H9 (cell line): ENCODE data around the gene RASAL1. TPM values are rescaled to one million over a fixed set of nuclear protein-coding genes. Genes with fewer than 3 reads are reported as not detected.

ENCODE experiments used
- DNase-seq: peaks from one replicate; pipeline ENCODE4 v3.0.0-alpha.2; 2017
- H2AFZ ChIP-seq: one replicate; pipeline ENCODE4 v1.6.1; 2013; ENCODE audit warnings: mild to moderate bottlenecking, low read length, control low read depth, moderate library complexity
- H2AK5ac ChIP-seq: 2 replicates; pipeline ENCODE4 v1.6.1; 2013; ENCODE audit warnings: low read length, control low read depth, mixed read lengths; ENCODE audit not compliant: insufficient read length
- H2BK120ac ChIP-seq: one replicate; pipeline ENCODE4 v1.6.1; 2013; ENCODE audit warnings: low read depth, mild to moderate bottlenecking, low read length, control low read depth, inconsistent platforms; ENCODE audit not compliant: poor library complexity, severe bottlenecking
- H2BK12ac ChIP-seq: 2 replicates; pipeline ENCODE4 v1.6.1; 2013; ENCODE audit warnings: low read length, control low read depth, mixed read lengths, low read depth; ENCODE audit not compliant: insufficient read length
- H2BK15ac ChIP-seq: 2 replicates; pipeline ENCODE4 v1.6.1; 2013; ENCODE audit warnings: low read depth, low read length, control low read depth
- H2BK20ac ChIP-seq: one replicate; pipeline ENCODE4 v1.6.1; 2013; ENCODE audit warnings: low read depth, mild to moderate bottlenecking, low read length, control low read depth, inconsistent platforms; ENCODE audit not compliant: poor library complexity, severe bottlenecking
- H2BK5ac ChIP-seq: 2 replicates; pipeline ENCODE4 v1.6.1; 2013; ENCODE audit warnings: low read length, control low read depth, mixed read lengths; ENCODE audit not compliant: insufficient read length
- H3K14ac ChIP-seq: 2 replicates; pipeline ENCODE4 v1.6.1; 2013; ENCODE audit warnings: low read length, control low read depth; ENCODE audit not compliant: insufficient read depth
- H3K18ac ChIP-seq: 2 replicates; pipeline ENCODE4 v1.6.1; 2013; ENCODE audit warnings: low read depth, mild to moderate bottlenecking, mixed read lengths, low read length, control low read depth; ENCODE audit not compliant: insufficient read length
- H3K23ac ChIP-seq: 2 replicates; pipeline ENCODE4 v1.6.1; 2013; ENCODE audit warnings: low read length, control low read depth, mixed read lengths, low read depth; ENCODE audit not compliant: insufficient read length
- H3K23me2 ChIP-seq: 2 replicates; pipeline ENCODE4 v1.6.1; 2013; ENCODE audit warnings: low read depth, mild to moderate bottlenecking, mixed read lengths, low read length, control low read depth; ENCODE audit not compliant: insufficient read length, poor library complexity, severe bottlenecking
- H3K27ac ChIP-seq: 2 replicates; pipeline ENCODE4 v1.5.1; 2013; ENCODE audit warnings: low read length, control low read depth, mixed read lengths, low read depth; ENCODE audit not compliant: insufficient read length
- H3K27me3 ChIP-seq: 2 replicates; pipeline ENCODE4 v1.6.1; 2013; ENCODE audit warnings: low read length, control low read depth, inconsistent platforms; ENCODE audit not compliant: insufficient read depth
- H3K4ac ChIP-seq: 2 replicates; pipeline ENCODE4 v1.6.1; 2013; ENCODE audit warnings: low read depth, mild to moderate bottlenecking, control low read depth, inconsistent platforms, low read length, moderate library complexity
- H3K4me1 ChIP-seq: 2 replicates; pipeline ENCODE4 v1.6.1; 2013; ENCODE audit warnings: low read length, control low read depth, inconsistent platforms; ENCODE audit not compliant: insufficient read depth
- H3K4me2 ChIP-seq: 2 replicates; pipeline ENCODE4 v1.6.1; 2013; ENCODE audit warnings: low read length, control low read depth, mixed read lengths; ENCODE audit not compliant: insufficient read length, insufficient read depth
- H3K56ac ChIP-seq: 2 replicates; pipeline ENCODE4 v1.6.1; 2013; ENCODE audit warnings: low read depth, mild to moderate bottlenecking, mixed read lengths, low read length, control low read depth; ENCODE audit not compliant: insufficient read length
- H3K79me1 ChIP-seq: 2 replicates; pipeline ENCODE4 v1.6.1; 2013; ENCODE audit warnings: low read depth, mild to moderate bottlenecking, moderate library complexity, low read length, control low read depth, inconsistent platforms; ENCODE audit not compliant: insufficient read depth, poor library complexity, severe bottlenecking
- H3K79me2 ChIP-seq: 2 replicates; pipeline ENCODE4 v1.6.1; 2013; ENCODE audit warnings: low read length, control low read depth, inconsistent platforms; ENCODE audit not compliant: insufficient read depth
- H3K9ac ChIP-seq: 2 replicates; pipeline ENCODE4 v1.6.1; 2013; ENCODE audit warnings: low read length, control low read depth, mixed read lengths; ENCODE audit not compliant: insufficient read length; ENCODE audit errors: extremely low read depth
- H3K9me3 ChIP-seq: one replicate; pipeline ENCODE4 v1.6.1; 2013; ENCODE audit warnings: low read depth, low read length, inconsistent platforms; ENCODE audit not compliant: control insufficient read depth
- H3T11ph ChIP-seq: one replicate; pipeline ENCODE4 v1.6.1; 2013; ENCODE audit warnings: mild to moderate bottlenecking, low read length, control low read depth, inconsistent platforms
- H4K20me1 ChIP-seq: one replicate; pipeline ENCODE4 v1.6.1; 2013; ENCODE audit not compliant: control insufficient read depth, insufficient read length, insufficient read depth
- H4K5ac ChIP-seq: 2 replicates; pipeline ENCODE4 v1.6.1; 2013; ENCODE audit warnings: low read depth, mild to moderate bottlenecking, mixed read lengths, low read length, control low read depth; ENCODE audit not compliant: insufficient read length
- H4K8ac ChIP-seq: replicated peaks from 2 replicates; pipeline ENCODE4 v1.6.1; 2013; ENCODE audit warnings: low read length, control low read depth, mixed read lengths, low read depth; ENCODE audit not compliant: insufficient read length
- H4K91ac ChIP-seq: 2 replicates; pipeline ENCODE4 v1.6.1; 2013; ENCODE audit warnings: low read depth, mild to moderate bottlenecking, moderate library complexity, mixed read lengths, low read length, control low read depth; ENCODE audit not compliant: insufficient read length
- H3K27ac Mint-ChIP-seq, 3 experiments: 2 replicates in 2 of 3; 3 replicates in 1 of 3; pipeline ENCODE4 v1.8.0; 2020 to 2021; ENCODE audit warnings: mixed read lengths in 3 of 3, mild to moderate bottlenecking in 1 of 3, moderate library complexity in 1 of 3
- H3K27me3 Mint-ChIP-seq: 2 replicates; pipeline ENCODE4 v1.8.0; 2021; ENCODE audit warnings: low read depth, mild to moderate bottlenecking, moderate library complexity, mixed read lengths
- H3K36me3 Mint-ChIP-seq, 3 experiments: 2 replicates in 2 of 3; 3 replicates in 1 of 3; pipeline ENCODE4 v1.8.0; 2020 to 2021; ENCODE audit warnings: low read depth in 3 of 3, mixed read lengths in 3 of 3; ENCODE audit not compliant: insufficient read depth in 1 of 3
- H3K4me1 Mint-ChIP-seq, 2 experiments: 2 replicates each; pipeline ENCODE4 v1.8.0; 2020; ENCODE audit warnings: mixed read lengths in 2 of 2
- H3K4me3 Mint-ChIP-seq, 2 experiments: 2 replicates in 1 of 2; 3 replicates in 1 of 2; pipeline ENCODE4 v1.8.0; 2020 to 2021; ENCODE audit warnings: mild to moderate bottlenecking in 2 of 2, mixed read lengths in 2 of 2, moderate library complexity in 1 of 2
- H3K9me3 Mint-ChIP-seq, 2 experiments: 2 replicates in 1 of 2; 3 replicates in 1 of 2; pipeline ENCODE4 v1.8.0; 2020; ENCODE audit warnings: mild to moderate bottlenecking in 2 of 2, mixed read lengths in 2 of 2, moderate library complexity in 1 of 2
- WGBS: extraction: QIAGEN DNeasy Blood & Tissue Kit; methylation state at CpG from one replicate; pipeline ENCODE4 v1.1.7; 2013; ENCODE audit warnings: missing lambda C conversion rate, low lambda C conversion rate, mixed read lengths; ENCODE audit not compliant: insufficient read length; ENCODE audit errors: extremely low coverage; 5-methylcytosine and 5-hydroxymethylcytosine counted together
- total RNA-seq: library from RNA; stranded (reverse); gene quantifications from 2 replicates; pipeline ENCODE4 v1.2.1, GENCODE V29; 2021
- TF ChIP-seq, protein P1 (sequence below): fragments of 200-600 bp; sonication (generic); conservative IDR thresholded peaks from 3 replicates; pipeline ENCODE4 v1.8.0; 2021; ENCODE audit warnings: antibody characterized with exemption, mild to moderate bottlenecking

RASAL1 gene
- total RNA-seq, 1 experiment from 2014 or later, result 2.3 TPM

DNA sequence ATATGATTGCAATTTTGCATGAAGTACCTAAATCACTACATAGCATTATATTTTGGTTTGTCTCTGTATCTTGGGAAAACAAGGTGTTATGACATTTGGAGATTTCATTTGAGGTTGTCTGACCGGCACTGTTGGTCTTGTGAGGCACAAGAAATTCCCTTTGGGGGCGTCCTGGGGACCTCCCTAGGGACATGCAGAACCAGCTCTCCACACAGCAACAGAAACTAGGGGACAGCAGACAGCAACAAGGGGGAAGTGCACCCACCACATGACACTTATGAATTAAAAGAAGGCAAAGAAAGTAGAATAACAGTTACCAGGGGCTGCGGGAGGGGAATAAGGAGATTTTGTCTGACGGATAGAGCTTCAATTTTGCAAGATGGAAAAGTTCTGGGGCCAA lies 35.4 kb upstream of the RASAL1 start:
- Histone ChIP-seq H3K9ac (no peak overlapping the region), H4K5ac (no peak overlapping the region), H3K18ac (no peak overlapping the region), H3K27me3 (no peaks in the 10 kb centered on the region), H2BK15ac (no peak overlapping the region), H3K56ac (no peak overlapping the region), H2AK5ac (no peak overlapping the region), H3K79me2 (no peaks in the 10 kb centered on the region), H3K4me1 (no peaks in the 10 kb centered on the region), H2BK12ac (no peak overlapping the region), H3K79me1 (no peaks in the 10 kb centered on the region), H3K4me2 (no peak overlapping the region), H3K23ac (no peak overlapping the region), H4K91ac (no peak overlapping the region), H3K14ac (no peak overlapping the region), H4K8ac (no peak overlapping the region), H3K27ac (no peak overlapping the region), H2BK5ac (no peak overlapping the region), H3K23me2 (no peaks in the 10 kb centered on the region), H3T11ph (no peak overlapping the region), H3K4ac (no peak overlapping the region), H3K9me3 (no peaks in the 10 kb centered on the region), H2BK20ac (no peak overlapping the region), H2AFZ (no peak overlapping the region), H2BK120ac (no peak overlapping the region), H4K20me1 (no peaks in the 10 kb centered on the region)
- Mint-ChIP-seq H3K4me1 (peaks cover 0 to under 1% of the 10 kb centered on the region in 2 experiments; a peak in 1 of 4 replicates), H3K27ac (no peak overlapping the region), H3K27me3 (no peaks in the 10 kb centered on the region), H3K36me3 (peaks cover 45 to 80% (median 73%) of the 10 kb centered on the region in 3 experiments; a peak in 6 of 7 replicates), H3K9me3 (no peaks in the 10 kb centered on the region), H3K4me3 (no peak overlapping the region)
- TF ChIP-seq, protein P1, sequence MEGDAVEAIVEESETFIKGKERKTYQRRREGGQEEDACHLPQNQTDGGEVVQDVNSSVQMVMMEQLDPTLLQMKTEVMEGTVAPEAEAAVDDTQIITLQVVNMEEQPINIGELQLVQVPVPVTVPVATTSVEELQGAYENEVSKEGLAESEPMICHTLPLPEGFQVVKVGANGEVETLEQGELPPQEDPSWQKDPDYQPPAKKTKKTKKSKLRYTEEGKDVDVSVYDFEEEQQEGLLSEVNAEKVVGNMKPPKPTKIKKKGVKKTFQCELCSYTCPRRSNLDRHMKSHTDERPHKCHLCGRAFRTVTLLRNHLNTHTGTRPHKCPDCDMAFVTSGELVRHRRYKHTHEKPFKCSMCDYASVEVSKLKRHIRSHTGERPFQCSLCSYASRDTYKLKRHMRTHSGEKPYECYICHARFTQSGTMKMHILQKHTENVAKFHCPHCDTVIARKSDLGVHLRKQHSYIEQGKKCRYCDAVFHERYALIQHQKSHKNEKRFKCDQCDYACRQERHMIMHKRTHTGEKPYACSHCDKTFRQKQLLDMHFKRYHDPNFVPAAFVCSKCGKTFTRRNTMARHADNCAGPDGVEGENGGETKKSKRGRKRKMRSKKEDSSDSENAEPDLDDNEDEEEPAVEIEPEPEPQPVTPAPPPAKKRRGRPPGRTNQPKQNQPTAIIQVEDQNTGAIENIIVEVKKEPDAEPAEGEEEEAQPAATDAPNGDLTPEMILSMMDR, result no peak
- WGBS, result no CpG with 5 or more reads among the region's 4 CpGs
- DNase-seq, result no peak
